Measurements from ENCODE around the gene BCL2L13.
"Not testable (repeated sequence)": the region's sequence is repeated elsewhere in the genome, so short reads cannot be mapped to it uniquely, and the experiment has no call there.

The BCL2L13 gene

DNA sequence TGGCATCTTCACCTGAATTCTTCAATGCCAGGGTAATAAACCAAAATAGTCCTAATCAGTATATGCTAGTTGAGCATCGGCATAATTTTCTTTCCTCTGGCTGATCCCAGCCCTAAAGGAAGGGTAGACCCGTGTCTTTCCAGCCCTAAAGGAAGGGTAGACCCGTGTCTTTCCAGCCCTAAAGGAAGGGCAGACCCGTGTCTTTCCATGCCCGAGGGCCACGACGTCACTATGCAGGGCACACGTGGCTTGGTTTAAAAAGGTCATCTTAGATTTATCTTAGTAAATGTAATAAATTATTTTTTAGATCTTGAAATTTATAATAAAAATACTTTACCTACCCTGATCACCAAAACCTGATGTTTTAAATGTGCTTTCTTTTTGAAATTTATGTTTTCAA is 90.2 kb downstream of the BCL2L13 start:
- DNase-seq (ENCODE audit: low read depth), result no peak

DNA sequence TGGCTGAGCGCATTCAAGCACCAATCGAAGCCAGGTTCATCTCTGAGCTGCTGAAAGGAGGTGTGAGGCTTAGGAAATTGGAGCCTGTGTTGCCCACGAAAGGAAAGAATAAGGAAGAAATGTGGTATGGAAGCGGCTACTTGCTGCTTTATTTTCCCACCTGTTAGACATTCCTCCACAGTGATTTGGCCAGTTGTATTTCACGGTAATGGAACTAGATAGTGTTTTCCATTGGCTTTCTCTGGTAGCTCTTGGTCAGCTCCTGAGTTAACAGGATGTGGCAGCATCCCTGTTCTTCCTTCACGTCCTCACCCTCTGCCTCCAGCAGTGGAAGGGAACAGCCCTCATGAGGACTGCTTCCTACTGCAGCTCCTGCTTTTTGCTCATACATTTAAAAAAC is 91.0 kb downstream of the BCL2L13 start:
- DNase-seq (ENCODE audit: low read depth), result no peak

DNA sequence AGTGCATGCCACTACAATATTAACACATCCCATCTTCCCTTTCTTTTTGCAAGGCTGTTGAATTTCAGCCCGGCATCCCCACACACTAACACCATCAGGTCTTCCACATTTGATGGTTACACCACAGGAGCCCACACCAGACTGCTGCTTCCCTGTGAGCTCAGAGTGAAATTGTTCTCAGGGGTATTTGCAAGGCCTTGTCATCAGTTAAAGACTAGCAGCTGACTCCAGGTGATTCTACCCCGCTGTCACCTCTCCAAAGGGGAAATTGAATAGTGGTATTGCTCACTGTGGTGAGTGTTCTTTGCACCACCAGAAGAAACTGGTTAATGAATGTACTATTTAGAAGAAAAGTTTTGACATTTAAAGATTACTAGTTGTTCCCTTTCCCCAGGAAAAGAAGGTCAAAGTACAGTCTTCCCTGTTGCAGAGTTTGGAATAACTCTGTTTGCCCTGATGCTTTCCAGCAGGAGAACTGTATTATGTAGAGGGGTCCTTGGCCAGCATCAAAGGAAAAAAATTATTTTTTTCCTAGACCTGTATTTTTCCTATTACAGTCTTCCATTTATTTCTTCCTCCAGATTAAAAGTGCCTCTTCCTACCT is 93.8 kb downstream of the BCL2L13 start:
- DNase-seq (ENCODE audit: low read depth), result no peak

DNA sequence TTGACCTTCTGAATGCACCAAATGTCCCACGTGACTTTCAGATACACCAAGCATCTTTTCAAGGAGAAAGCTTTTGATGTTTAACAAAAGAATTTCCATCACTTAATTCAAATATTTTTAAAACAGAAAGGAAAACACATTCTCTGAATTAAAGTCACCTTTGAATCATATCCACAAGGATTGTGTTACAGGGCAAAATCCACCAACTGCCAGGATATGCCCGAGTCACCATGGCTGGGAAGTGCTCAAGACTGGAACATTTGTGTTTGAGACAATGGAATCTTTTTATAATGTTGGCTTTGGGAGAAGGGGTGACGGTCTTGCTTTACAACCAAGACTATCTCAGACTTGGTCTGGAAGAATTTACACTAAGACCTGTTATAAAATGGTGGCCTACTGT is 94.9 kb downstream of the BCL2L13 start:
- no peak for DNase-seq (ENCODE audit: low read depth)

DNA sequence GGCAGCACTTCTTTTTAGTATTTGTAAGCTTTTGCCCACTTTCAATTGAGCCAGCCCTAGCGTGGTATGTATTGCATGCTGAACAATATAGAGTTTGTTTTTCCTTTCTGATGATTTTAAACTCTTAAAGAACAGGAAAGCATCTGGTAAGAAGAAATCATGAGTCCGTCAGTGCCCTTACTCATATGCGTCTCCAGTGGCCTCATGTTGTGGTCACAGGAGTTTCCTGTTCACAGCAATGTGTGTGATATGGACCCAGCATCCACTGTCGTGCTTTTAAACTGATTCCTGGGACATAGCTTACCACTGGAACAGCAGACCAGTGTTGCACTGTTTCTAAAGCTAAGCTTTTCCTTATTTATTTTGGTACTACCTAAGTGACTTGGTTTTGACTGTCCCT is 95.6 kb downstream of the BCL2L13 start:
- DNase-seq (ENCODE audit: low read depth), result no peak

DNA sequence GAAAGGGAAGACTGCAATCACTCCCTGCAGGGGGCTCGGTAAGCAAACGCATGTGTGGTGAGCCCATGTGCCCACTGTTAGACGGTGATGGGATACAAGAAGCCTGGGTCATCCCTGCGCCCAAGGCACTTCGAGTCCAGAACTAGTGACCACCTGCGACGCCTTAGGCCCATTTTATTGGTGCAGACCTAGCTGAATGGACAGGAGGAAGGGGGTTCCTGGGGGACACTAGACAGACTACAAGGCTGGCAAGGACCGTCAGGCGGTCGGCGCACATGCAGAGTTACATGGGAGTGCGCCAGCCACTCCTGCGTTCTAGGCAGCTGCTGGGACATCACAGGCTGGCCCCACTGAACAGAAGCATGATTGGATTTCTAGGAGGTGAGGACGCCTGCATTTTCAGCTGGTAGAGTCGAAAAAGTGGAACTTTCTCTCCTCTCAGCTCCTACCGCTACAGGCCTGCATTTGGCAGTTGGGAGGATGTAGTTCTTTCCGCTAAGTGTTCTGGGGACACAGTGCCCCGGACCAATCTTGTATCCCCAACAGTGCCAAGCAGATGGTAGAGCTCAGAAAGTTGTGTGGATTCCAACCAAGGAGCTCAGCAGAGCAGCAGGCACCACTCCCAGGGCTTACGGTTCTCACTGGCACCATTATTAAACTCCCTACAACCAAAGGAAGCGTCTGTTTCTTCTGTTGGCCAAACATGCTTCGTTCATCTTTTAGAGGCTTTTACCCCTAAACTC is 100.0 kb downstream of the BCL2L13 start:
- no peak for DNase-seq (ENCODE audit: low read depth)

DNA sequence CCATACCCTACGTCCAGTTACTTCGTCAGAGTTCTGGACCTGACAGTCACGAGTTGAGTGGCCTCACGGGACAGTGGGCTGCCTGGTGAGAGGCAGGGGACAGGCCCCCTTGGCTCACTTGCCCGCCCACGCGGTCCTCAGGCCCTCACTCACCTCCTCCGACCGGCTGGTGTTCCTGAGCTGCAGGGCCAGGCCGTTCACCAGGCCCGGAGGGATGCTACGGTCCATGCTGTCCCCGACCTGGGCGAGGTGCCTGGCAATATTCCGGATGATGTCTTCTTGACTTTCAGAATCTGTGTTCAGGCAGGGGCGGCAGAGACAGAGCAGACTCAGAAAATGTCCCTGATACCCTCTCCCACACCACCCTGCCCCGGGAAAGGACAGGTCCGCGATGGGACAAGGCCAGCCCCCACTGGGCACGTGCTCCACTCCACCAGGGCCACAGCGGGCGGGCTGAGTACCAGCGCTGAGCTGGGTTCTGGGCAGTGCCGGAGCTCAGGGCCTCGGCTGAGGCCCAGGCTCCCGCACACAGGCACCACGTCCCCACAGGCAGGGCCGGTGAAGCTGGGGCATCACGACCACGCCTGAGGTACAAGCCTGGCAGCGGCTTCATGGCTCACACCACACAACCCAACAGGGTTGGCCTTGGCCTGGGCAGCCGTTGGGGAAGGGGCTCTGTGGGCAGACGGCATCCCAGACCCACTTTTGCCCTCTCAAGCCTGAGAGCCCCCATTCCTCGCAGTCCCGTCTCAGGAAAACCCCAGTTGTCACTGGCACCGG is 100.8 kb downstream of the BCL2L13 start:
- no peak for DNase-seq (ENCODE audit: low read depth)

DNA sequence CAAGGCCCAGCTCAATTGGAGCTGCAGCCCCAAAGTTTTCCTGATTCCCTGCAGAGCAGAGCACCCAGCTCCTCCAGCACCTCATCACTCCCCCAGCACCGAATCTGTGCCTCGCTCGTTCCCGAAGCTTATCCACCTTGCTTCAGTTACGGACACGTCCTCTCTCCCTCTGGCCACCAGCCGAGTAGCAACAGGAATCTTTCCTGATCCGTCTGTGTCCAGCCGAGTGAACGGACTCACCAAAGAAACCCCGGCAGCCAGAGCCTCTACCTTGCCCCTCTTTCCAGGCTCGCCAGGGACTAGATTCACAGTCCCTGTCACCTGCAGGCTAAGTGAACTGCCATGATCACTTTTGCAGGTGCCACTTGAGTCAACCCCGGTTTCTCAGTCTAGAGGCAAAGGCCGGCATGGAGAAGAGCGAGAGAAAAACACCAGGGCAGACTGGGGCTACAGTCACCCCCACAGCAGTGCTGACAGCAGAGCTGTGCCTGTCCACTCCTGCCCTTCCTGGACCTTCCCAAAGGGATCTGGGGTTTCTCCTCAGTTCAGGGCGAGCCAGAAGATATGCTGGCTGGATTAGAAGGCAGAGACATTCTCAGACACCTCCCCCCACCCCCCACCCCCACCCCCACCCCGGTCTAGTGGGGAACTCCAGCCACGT is 103.4 kb downstream of the BCL2L13 start:
- no peak for DNase-seq (ENCODE audit: low read depth)

DNA sequence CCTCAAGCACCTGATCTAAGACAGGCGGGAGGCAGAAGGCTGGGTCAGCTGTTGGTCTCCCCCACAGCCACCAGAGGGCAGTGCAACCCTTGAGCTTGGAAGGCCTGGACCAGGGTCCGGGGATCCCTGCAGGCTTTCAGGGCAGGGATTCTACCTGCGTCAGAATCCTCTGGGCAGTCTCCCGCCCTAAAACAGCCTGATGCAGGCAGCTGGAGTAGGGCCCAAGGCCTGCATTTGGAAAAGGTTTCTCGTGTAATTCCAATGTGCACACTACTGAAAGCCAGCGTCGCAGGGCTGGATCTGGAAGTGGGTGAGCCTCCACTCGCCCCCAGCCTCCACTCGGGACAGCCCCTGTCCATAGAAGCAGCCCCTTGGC is 104.0 kb downstream of the BCL2L13 start:
- DNase-seq (ENCODE audit: low read depth), result no peak

DNA sequence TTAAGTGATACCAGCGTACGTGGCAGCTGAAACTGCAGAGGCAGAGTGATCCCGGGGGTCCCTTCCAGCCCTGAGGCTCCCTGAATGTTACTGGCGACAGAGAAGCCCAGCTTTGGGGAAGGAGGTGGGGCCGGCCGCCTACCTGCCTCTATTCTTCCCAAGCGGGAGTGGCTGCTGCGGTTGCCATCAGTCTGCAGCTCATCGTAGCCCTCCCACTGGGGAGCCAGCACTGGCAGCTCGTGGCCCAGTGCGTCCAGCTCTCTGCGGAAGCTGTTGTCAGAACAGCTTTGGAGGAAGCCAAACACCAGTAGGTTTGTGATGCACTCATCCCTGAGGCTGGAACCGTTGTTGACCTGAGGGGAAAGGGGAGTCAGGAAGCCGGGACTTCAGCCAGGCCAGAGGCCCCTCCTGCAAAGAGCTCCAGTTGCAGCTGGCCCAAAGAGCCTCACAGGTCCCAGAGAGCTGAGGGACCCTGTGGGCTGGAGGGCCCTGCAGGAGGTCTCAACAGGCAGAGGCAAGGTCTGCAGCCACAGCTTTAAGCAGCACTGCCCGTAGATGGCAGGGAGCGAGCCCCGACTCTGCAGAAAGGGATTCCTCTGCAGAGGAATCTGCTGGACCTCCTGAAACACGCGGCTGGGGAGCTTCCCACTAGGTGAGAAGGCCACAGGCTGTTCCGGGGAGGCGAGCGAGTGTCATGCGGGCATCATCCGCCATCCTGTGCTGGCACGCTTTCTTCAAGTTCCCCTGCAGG is 105.3 kb downstream of the BCL2L13 start:
- DNase-seq (ENCODE audit: low read depth), result no peak

DNA sequence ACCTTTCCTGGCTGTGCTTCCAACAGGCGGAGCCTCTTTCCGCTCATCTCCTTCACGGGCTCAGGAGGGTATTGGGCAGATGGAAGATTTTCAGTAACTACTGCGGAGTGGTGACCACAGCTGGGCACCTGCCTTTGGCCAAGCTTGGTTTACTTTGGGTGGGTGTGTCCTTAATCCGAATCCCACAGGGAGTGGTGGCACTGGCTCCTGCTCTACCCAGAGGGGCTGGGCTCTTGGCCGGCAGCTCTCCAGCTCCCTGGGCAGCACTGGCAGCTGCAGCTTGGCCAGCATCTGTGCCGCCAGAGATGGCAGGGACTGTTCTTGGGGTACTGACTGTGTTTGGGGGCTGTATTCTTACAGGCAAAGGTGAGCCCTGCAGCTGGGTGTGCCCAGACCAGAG is 105.9 kb downstream of the BCL2L13 start:
- no peak for DNase-seq (ENCODE audit: low read depth)

DNA sequence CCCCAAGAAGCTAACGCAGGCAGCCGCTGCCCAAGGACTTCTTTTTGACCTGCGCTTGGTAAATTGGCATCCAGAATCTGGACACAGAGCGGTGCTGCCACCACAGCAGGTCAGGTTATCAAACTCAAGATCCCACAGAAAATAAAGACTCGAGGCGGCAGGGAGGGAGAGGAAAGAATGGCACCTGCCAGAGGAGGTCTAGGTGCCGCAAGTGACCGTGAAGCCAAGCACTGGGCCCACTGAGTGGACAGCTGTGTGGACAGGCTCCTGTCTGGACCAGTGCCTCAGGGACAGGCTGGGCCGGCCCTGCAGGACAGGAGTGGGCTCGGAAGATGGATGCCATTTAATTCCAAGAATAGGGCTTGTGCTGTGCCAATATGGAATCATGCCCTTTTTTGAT is 108.4 kb downstream of the BCL2L13 start:
- no peak for DNase-seq (ENCODE audit: low read depth)

DNA sequence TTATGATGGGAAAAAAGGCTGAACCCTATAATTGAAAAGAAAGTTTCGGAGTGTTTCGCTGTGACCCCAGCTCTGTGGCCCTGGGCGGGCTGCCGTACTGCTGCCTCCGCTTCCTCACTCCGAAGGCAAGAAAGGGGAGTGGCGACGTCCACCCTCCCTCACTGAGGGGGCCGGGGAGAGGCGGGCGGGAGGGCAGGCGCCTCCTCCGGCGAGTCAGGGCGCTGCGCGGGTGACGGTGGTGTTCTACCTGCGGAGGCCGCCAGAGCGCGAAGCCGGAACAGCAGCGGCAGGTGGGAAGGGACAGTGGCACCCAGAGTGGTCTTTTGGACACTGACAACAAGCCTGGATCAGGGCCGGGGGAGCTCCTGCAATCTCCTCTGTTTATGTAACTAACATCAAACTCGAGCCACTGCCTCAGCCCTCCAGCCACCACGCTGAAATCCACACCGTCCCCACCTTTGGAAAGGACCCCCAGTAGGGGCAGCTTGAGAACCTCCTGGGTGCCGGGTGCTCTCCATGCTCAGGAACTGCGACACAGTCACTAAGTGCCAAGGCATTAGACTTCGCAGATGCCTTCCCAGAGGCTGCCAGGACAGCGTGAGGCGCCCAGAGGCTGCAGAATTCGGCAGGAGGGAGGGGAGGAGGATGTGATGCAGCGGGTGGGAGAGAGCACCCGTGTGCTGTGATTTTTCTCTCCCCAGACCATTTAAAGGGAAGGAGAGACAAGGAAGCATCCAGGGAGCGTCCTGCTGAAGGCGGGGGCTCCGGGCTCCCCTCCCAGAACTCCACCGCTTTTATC is 110.2 kb downstream of the BCL2L13 start:
- no peak for DNase-seq (ENCODE audit: low read depth)

DNA sequence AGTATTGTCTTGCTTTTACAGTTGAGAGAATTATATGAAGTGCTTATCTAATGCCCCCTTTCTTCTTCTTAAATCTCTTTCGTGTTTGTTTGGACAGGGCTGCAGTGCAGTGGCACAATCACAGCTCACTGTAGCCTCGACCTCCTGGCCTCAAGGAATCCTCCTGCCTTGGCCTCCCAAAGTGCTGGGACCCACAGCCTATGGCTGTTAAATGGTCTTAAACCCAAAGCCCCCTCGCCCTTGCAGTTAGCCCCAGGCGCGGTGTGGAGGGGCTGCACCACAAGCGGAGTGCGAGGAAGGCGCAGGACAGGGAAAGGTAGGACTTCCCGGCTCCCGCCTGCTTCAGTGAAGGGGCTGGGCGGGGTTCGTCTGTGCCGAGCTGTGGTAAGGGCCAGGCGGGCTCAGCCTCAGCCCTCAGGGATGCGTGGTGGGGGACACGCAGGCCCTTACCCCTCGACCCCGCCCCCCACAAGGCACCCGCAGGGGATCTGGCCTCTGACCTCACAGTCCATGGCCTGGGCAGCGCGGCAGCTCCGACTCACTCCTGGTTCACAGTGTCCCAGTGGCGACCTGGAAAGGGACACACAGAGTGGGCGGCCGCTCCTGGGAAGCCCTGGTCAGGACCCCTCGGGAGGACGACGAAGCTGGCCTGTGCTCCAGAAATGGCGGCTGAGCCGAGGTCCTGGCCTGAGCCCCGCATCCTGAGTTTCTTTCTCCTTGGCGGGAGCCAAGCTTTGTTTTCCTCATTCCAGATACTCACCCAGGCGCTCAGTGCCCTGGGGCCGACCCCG is 111.2 kb downstream of the BCL2L13 start:
- no peak for DNase-seq (ENCODE audit: low read depth)

DNA sequence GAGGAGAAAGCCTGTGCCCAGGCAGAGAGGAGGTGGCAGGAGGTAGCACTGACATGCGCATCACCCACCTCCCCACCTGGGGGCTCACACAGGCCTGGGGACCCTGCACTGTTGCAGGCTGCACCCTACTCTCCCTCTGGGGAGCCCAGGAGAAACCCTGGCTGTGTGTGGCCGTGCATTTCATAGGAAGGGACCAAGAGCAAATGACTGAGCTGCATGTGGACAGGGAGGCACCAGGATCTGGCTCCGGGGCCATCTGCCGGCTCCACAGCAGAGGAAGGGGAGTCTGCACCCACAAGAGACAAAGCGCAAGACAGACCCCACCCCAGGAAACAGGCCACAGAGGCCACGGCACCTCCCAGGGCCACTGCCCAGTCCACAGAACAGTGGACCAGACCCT is 113.0 kb downstream of the BCL2L13 start:
- no peak for DNase-seq (ENCODE audit: low read depth)

DNA sequence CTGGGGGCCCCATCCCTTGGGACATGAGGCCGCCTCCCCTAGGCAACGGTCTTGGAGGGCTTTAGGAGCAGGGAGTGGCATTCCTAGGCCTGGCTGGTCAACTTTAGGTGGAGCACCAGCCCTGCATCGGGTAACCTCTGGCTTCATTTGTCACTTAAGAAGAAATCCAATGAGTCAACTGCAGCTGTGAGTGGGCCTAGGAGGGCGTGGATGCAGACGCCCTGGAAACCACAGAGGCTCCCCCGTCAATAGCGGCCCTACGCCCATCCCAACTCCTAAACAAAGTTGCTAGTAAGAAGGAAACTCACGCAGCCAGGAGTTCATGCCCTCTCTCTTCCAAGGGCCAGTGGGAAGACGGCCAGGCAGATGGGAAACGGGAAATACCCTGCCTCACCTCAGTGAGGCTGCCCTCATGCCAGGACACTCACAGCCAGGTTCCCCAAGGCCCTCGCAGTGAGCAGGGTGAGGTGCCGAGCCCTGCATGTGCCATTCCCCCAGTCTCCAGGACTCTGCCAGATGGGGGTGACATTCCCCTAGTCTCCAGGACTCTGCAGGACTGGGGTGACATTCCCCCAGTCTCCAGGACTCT is 114.9 kb downstream of the BCL2L13 start:
- DNase-seq (ENCODE audit: low read depth), result no peak

DNA sequence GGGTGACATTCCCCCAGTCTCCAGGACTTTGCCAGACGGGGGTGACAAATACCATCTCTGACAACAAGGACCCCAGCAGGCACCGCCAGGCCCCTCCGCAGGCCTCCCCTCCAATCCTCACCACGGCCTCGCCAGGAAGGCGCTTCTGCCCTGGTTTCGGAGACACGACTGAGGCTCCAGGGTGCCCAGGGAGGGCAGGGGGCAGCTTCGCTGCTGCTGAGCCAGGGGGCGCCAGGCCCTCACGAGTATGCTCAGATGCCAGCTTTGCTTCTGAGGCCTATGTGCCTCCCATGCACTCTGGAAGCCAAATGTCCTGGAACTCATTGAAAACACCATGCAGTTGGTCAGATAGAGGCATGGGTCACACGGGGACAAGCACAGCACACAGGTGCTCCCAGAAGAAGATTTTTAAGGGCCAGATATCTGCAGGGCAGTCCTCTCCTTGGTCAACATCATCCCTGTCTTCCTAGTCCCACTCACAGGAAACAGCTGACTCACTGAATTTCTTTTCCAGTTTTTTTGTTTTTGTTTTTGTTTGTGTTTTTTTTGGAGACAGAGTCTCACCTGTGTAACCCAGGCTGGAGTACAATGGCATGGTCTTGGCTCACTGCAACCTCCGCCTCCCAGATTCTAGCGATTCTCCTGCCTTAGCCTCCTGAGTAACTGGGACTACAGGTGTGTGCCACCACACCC is 115.8 kb downstream of the BCL2L13 start:
- DNase-seq (ENCODE audit: low read depth), result no peak

DNA sequence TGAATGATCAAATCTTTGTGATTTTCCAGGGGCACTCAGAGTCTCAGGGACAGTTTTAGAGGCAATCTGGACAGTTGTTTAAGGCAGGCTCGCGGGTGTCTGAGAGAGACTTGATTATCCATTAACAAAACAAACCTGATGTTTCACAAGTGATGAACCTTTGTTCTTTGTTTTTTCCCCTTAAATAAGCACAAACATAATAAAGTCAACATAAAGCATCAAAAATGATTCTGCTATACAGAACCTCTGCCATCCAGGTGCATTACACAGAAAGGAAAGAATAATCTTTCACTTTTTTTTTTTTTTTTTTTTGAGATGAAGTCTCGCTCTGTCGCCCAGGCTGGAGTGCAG is 122.6 kb downstream of the BCL2L13 start:
- no peak for DNase-seq (ENCODE audit: low read depth)

DNA sequence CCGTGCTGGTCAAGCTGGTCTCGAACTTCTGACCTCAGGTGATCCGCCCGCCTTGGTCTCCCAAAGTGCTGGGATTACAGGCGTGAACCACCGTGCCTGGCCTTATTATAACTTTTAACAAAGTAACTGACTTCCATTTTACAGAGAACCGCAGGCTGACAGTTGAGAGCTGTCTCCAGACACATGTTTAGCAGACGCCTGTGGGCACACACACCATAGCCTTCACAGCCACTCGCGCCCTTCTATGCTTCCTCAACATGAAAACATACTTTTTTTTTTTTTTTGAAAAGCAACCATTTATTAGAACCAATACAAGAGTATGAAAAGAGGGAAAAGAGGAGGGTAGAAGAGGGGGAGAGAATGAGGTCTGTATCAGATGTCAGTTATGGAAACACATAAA is 124.9 kb downstream of the BCL2L13 start:
- DNase-seq (ENCODE audit: low read depth), result not testable (repeated sequence)
